K562 (cell line): ENCODE measurements around the gene LIF. TPM values are rescaled to one million over a fixed set of nuclear protein-coding genes. Genes with fewer than 3 reads are reported as not detected.

Experiments
- ATAC-seq: fragments of 200-7000 bp; cut with Tn5 transposase; 3 replicates; pipeline ENCODE4 v1.9.1; 2020; ENCODE audit warnings: moderate library complexity
- BruUV-seq: library from RNA; stranded (reverse); fragments of 400-500 nt; replicated peaks from 2 replicates; lab custom pipeline; 2021; lab: Mats Ljungman, UMichigan
- CTCF ChIA-PET: fragments of 300-600 bp; formaldehyde crosslinking; extraction: SDS; loops from one replicate; lab custom pipeline; 2021; ENCODE audit warnings: low intra/inter-chr PET ratio; lab: Yijun Ruan, JAX
- POLR2A ChIA-PET: fragments of 300-600, 350-650 bp; sonication (Branson Sonifier 250); formaldehyde crosslinking; extraction: SDS; loops from one replicate; lab custom pipeline; 2021; ENCODE audit warnings: antibody characterized with exemption, inconsistent platforms; lab: Yijun Ruan, JAX
- DNase-seq, 4 experiments: peaks; one replicate each; pipeline versions ENCODE4 v3.0.0 to v3.0.0-alpha.2; 2011 to 2018; ENCODE audit warnings: low spot score in 3 of 4, mixed read lengths in 3 of 4; ENCODE audit errors: extremely low read depth in 1 of 4
- FAIRE-seq: peaks from 2 replicates; lab custom pipeline; 2011; peaks lifted over from hg19 to GRCh38; lab: Jason Lieb, UNC
- H2AFZ ChIP-seq: 2 replicates; pipeline ENCODE4 v1.6.0; 2011; ENCODE audit warnings: low read depth, low read length, control low read depth, inconsistent platforms
- H3K27ac ChIP-seq: fragments of 200-600 bp; 3 replicates; pipeline ENCODE4 v1.8.0; 2011; ENCODE audit warnings: low read depth, mild to moderate bottlenecking, control low read depth, inconsistent platforms, low read length, moderate library complexity, mixed read lengths; ENCODE audit errors: extremely low read depth
- H3K27me3 ChIP-seq, 2 experiments: fragments of 300-600 bp in 1 of 2; 2 replicates in 1 of 2; 3 replicates in 1 of 2; pipeline versions ENCODE4 v1.6.0 to v1.8.0; 2011; ENCODE audit warnings: inconsistent platforms in 2 of 2, low read length in 2 of 2, mild to moderate bottlenecking in 1 of 2, mixed read lengths in 1 of 2, moderate library complexity in 1 of 2; ENCODE audit not compliant: control insufficient read depth in 2 of 2, insufficient read depth in 2 of 2
- H3K36me3 ChIP-seq: fragments of 300-600 bp; 3 replicates; pipeline ENCODE4 v1.8.0; 2011; ENCODE audit warnings: mild to moderate bottlenecking, low read length, inconsistent platforms; ENCODE audit not compliant: control insufficient read depth, insufficient read depth
- H3K4me1 ChIP-seq, 2 experiments: fragments of 200-600 bp in 1 of 2; replicated peaks in 1 of 2; 2 replicates in 1 of 2; 3 replicates in 1 of 2; pipeline versions ENCODE4 v1.5.1 to v1.8.0; 2011; ENCODE audit warnings: inconsistent platforms in 2 of 2, low read length in 2 of 2, mild to moderate bottlenecking in 1 of 2, mixed read lengths in 1 of 2, moderate library complexity in 1 of 2; ENCODE audit not compliant: control insufficient read depth in 2 of 2, insufficient read depth in 2 of 2
- H3K4me2 ChIP-seq: 2 replicates; pipeline ENCODE4 v1.6.1; 2011; ENCODE audit warnings: low read length, control low read depth, inconsistent platforms, mixed read lengths; ENCODE audit not compliant: insufficient read depth
- H3K4me3 ChIP-seq: fragments of 200-600 bp; sonication (generic), shearing (Covaris generic); 2 replicates; pipeline ENCODE4 v1.5.1; 2016; ENCODE audit warnings: control low read depth, inconsistent platforms
- H3K79me2 ChIP-seq: fragments of 200-600 bp; 3 replicates; pipeline ENCODE4 v1.8.0; 2011; ENCODE audit warnings: low read length, inconsistent platforms; ENCODE audit not compliant: control insufficient read depth, insufficient read depth
- H3K9ac ChIP-seq, 2 experiments: 2 replicates each; pipeline versions ENCODE4 v1.6.0 to v1.6.1; 2011; ENCODE audit warnings: low read depth in 2 of 2, low read length in 2 of 2, control low read depth in 1 of 2, inconsistent platforms in 1 of 2, mild to moderate bottlenecking in 1 of 2, mixed read lengths in 1 of 2; ENCODE audit not compliant: insufficient read depth in 1 of 2
- H3K9me1 ChIP-seq: one replicate; pipeline ENCODE4 v1.6.0; 2011; ENCODE audit warnings: inconsistent platforms, mild to moderate bottlenecking, low read length, moderate library complexity; ENCODE audit not compliant: control insufficient read depth, insufficient read depth
- H3K9me3 ChIP-seq: replicated peaks from 2 replicates; pipeline ENCODE4 v1.5.1; 2011; ENCODE audit warnings: low read depth, low read length, inconsistent platforms; ENCODE audit not compliant: control insufficient read depth, insufficient read depth
- H4K20me1 ChIP-seq: replicated peaks from 2 replicates; pipeline ENCODE4 v1.6.1; 2011; ENCODE audit warnings: low read length, inconsistent platforms, mixed read lengths; ENCODE audit not compliant: control insufficient read depth, insufficient read depth
- FOXK1 ChIP-seq: sonication (generic); formaldehyde crosslinking; IDR thresholded peaks from 2 replicates; pipeline ENCODE4 v1.8.0; 2022; ENCODE audit warnings: missing genetic modification reagents, mild to moderate bottlenecking, borderline replicate concordance
- GATAD2B ChIP-seq: fragments of 450-650 bp; IDR thresholded peaks from 2 replicates; pipeline ENCODE4 v1.6.1; 2017; ENCODE audit warnings: mild to moderate bottlenecking, borderline replicate concordance
- KAT2B ChIP-seq: IDR thresholded peaks from one replicate; pipeline ENCODE4 v1.6.1; 2012; ENCODE audit warnings: low read depth, mild to moderate bottlenecking, control low read depth, inconsistent platforms, low read length, moderate library complexity
- KDM5B ChIP-seq: fragments of 200-600 bp; sonication (generic); IDR thresholded peaks from 2 replicates; pipeline ENCODE4 v1.6.1; 2012; ENCODE audit warnings: low read depth, mild to moderate bottlenecking, moderate library complexity, low read length, control low read depth, inconsistent platforms; ENCODE audit not compliant: insufficient replicate concordance
- MEF2A ChIP-seq: IDR thresholded peaks from 2 replicates; pipeline ENCODE4 v1.6.1; 2011; ENCODE audit warnings: low read depth, mild to moderate bottlenecking, low read length, moderate library complexity; ENCODE audit not compliant: control insufficient read depth
- NELFE ChIP-seq: IDR thresholded peaks from 2 replicates; pipeline ENCODE4 v1.6.1; 2011; ENCODE audit warnings: mild to moderate bottlenecking; ENCODE audit not compliant: insufficient read depth, insufficient read length
- NUFIP1 ChIP-seq: fragments of 450-650 bp; IDR thresholded peaks from 2 replicates; pipeline ENCODE4 v1.6.1; 2018; ENCODE audit not compliant: partially characterized antibody
- RFX7 ChIP-seq: fragments of 250-450 bp; sonication (Bioruptor Pico); IDR thresholded peaks from 2 replicates; pipeline ENCODE4 v1.5.1; 2021; ENCODE audit warnings: mild to moderate bottlenecking
- TFAP4 ChIP-seq: sonication (generic); formaldehyde crosslinking; IDR thresholded peaks from 2 replicates; pipeline ENCODE4 v1.8.0; 2022; ENCODE audit warnings: missing genetic modification reagents, mild to moderate bottlenecking, moderate library complexity, borderline replicate concordance
- THRA ChIP-seq: fragments of 450-650 bp; IDR thresholded peaks from 2 replicates; pipeline ENCODE4 v1.6.1; 2017; ENCODE audit warnings: mild to moderate bottlenecking, moderate library complexity
- ZEB2 ChIP-seq: fragments of 450-650 bp; IDR thresholded peaks from 2 replicates; pipeline ENCODE4 v1.6.1; 2016
- ZNF707 ChIP-seq: fragments of 250-450 bp; sonication (Bioruptor Pico); conservative IDR thresholded peaks from 2 replicates; pipeline ENCODE4 v1.8.0; 2022; ENCODE audit warnings: inconsistent platforms, mild to moderate bottlenecking, moderate library complexity
- WGBS: fragments of 100-300 bp; shearing (Covaris generic); methylation state at CpG from one replicate; pipeline ENCODE4 v1.1.6; 2016; ENCODE audit warnings: low coverage, mixed read lengths; ENCODE audit not compliant: insufficient coverage; ENCODE audit errors: missing lambda C conversion rate; 5-methylcytosine and 5-hydroxymethylcytosine counted together
- in situ Hi-C: fragments of 300-500 bp; cut with MboI; formaldehyde crosslinking; loops from 4 replicates; pipeline ENCODE4 v1.15.0; 2018; ENCODE audit warnings: inconsistent platforms, mixed read lengths
- intact Hi-C: fragments of 100-400 bp; cut with micrococcal nuclease; formaldehyde crosslinking; loops from 2 replicates; pipeline ENCODE4 v1.14.2; 2022
- polyA plus RNA-seq, 8 experiments: library from polyadenylated mRNA; depleted of rRNA in 4 of 8; stranded (reverse) in 5 of 8; unstranded in 3 of 8; fragments of >200 nt; fragmentation: Nextera tagmentation in 2 of 8; fragmentation: Illumina TruSeq in 1 of 8; extraction: Ambion mirVana in 2 of 8; extraction: Trizol in 1 of 8; gene quantifications; 2 replicates each; pipeline versions ENCODE4 v1.2.1 to v1.2.3, GENCODE V29; 2011 to 2014; ENCODE audit warnings: inconsistent platforms in 1 of 8, missing spikeins in 1 of 8
- total RNA-seq, 7 experiments: library from RNA; depleted of rRNA in 6 of 7; stranded (reverse); fragments of >200 nt in 6 of 7; fragmentation: Illumina TruSeq in 2 of 7; extraction: Trizol in 2 of 7; gene quantifications; 2 replicates each; pipeline versions ENCODE4 v1.2.1 to v1.2.3, GENCODE V29; 2011 to 2021; ENCODE audit warnings: low replicate concordance in 1 of 7
- TF ChIP-seq, protein P1 (sequence below): fragments of 450-650 bp; formaldehyde crosslinking; IDR thresholded peaks from 2 replicates; pipeline ENCODE4 v1.4.0; 2022; ENCODE audit warnings: missing genetic modification characterization
- TF ChIP-seq, protein P2 (sequence below): fragments of 450-650 bp; formaldehyde crosslinking; IDR thresholded peaks from 2 replicates; pipeline ENCODE4 v1.4.0; 2020; ENCODE audit warnings: mild to moderate bottlenecking

The LIF gene
- total and polyA plus RNA-seq, 9 of the 15 experiments (the other 6 are each of a cell fraction or from before 2014, with no cell fraction given) = 0.05 to 0.39 (median 0.18) TPM; not detected in 3

GRCh38 chr22:30284666-30285065, 38.1 kb upstream of the LIF start:
- CTCF ChIA-PET = no interaction called here
- TF ChIP-seq THRA (no peak), MEF2A (no peak), KDM5B (no peak), ZEB2 (no peak), ZNF707 (no peak), RFX7 (CRISPR knock-in tag) (no peak), NELFE (no peak), TFAP4 (CRISPR knock-in tag) (no peak), GATAD2B (no peak), KAT2B (no peak), NUFIP1 (no peak), FOXK1 (no peak)
- TF ChIP-seq, protein P1, sequence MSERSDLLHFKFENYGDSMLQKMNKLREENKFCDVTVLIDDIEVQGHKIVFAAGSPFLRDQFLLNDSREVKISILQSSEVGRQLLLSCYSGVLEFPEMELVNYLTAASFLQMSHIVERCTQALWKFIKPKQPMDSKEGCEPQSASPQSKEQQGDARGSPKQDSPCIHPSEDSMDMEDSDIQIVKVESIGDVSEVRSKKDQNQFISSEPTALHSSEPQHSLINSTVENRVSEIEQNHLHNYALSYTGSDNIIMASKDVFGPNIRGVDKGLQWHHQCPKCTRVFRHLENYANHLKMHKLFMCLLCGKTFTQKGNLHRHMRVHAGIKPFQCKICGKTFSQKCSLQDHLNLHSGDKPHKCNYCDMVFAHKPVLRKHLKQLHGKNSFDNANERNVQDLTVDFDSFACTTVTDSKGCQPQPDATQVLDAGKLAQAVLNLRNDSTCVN (CRISPR knock-in tag) = no peak
- TF ChIP-seq, protein P2, sequence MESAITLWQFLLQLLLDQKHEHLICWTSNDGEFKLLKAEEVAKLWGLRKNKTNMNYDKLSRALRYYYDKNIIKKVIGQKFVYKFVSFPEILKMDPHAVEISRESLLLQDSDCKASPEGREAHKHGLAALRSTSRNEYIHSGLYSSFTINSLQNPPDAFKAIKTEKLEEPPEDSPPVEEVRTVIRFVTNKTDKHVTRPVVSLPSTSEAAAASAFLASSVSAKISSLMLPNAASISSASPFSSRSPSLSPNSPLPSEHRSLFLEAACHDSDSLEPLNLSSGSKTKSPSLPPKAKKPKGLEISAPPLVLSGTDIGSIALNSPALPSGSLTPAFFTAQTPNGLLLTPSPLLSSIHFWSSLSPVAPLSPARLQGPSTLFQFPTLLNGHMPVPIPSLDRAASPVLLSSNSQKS (CRISPR knock-in tag) = no peak

More at GRCh38 chr22:30284666-30285065, 38.1 kb upstream of the LIF start:
- DNase-seq = no peak
- Histone ChIP-seq H3K27me3 (no peaks in the 10 kb centered on the region), H2AFZ (no peak overlapping the region), H3K9ac (peak overlapping the region in 1 of 2 experiments; percentile 88; a peak in 1 of 4 replicates), H3K4me2 (no peak overlapping the region), H3K36me3 (no peaks in the 10 kb centered on the region), H4K20me1 (no peaks in the 10 kb centered on the region), H3K79me2 (no peaks in the 10 kb centered on the region), H3K4me3 (no peak overlapping the region), H3K9me1 (no peaks in the 10 kb centered on the region), H3K27ac (no peak overlapping the region), H3K9me3 (no peaks in the 10 kb centered on the region), H3K4me1 (peaks cover 12 to 60% of the 10 kb centered on the region in 2 experiments; a peak in 4 of 5 replicates)
- POLR2A ChIA-PET = interaction anchor here (0.6 to 0.7 kb wide), 3 partner anchors 14 to 237 kb away, joined by 3 read pairs; no protein-coding TSS in a partner anchor
- no peak for ATAC-seq
- FAIRE-seq = peak; percentile 11
- no TSS peak for BruUV-seq
- 30% methylated on average over 3 of the region's 4 CpGs for WGBS
- intact Hi-C loops = no loop called here
- in situ Hi-C loops = loop anchor here (5.0 to 10.0 kb wide), 3 partner anchors 93 to 320 kb away; partner anchors contain the start of gene TCN2
